ENCODE results near the gene CCDC88C. TPM values are rescaled to one million over a fixed set of nuclear protein-coding genes. Genes with fewer than 3 reads are reported as not detected.

Gene CCDC88C
- total and polyA plus RNA-seq, 12 donors, result 1.5 to 6.5 (median 3.4) TPM

DNA sequence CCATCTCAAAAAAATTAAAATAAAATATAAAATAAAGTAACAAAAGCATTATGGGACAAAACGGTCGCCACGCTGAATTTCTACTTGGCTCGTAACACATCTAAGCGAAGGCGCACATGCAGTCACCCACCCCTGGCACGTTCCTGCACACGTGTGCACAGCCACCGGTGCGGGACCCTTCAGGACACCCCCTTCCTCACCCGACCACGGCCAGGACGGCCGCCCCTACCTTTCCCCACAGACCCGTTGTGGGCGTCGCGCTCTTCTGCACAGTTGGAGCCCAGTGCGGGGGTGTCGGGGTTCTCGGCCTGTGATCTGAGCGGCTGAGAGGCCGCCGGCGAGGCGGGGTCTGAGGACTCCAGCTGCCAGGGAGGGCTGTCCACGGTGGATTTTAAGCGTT, 128.7 kb downstream of the CCDC88C start:
- TF ChIP-seq, protein P1, sequence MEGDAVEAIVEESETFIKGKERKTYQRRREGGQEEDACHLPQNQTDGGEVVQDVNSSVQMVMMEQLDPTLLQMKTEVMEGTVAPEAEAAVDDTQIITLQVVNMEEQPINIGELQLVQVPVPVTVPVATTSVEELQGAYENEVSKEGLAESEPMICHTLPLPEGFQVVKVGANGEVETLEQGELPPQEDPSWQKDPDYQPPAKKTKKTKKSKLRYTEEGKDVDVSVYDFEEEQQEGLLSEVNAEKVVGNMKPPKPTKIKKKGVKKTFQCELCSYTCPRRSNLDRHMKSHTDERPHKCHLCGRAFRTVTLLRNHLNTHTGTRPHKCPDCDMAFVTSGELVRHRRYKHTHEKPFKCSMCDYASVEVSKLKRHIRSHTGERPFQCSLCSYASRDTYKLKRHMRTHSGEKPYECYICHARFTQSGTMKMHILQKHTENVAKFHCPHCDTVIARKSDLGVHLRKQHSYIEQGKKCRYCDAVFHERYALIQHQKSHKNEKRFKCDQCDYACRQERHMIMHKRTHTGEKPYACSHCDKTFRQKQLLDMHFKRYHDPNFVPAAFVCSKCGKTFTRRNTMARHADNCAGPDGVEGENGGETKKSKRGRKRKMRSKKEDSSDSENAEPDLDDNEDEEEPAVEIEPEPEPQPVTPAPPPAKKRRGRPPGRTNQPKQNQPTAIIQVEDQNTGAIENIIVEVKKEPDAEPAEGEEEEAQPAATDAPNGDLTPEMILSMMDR (IDR thresholded peaks at IDR 0.05), result no peak
- no peak for TF ChIP-seq POLR2A (IDR thresholded peaks at IDR 0.05)
- WGBS, 4 donors, result 92 to 98% (median 94%) methylated on average over 26 to 28 of the region's 28 CpGs

DNA sequence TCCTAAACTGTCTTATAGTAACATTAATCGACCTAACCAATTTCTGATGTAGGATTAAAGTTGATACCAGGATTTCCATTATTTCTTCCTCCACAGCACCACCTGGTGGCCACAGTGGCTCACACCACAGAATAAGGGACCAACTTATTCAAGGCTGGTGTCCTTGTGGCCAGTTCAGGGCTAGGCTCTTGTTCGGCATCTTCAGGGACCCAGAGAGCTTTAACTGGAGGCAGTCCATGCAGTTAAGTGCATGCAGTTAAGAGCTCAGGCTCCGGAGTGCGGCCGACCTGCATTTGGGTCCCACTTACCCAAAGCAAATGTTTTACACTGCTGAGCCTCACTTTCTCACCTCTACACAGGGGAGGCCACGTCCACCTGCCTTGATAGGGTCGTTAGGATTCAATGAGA, 131.1 kb downstream of the CCDC88C start:
- peak; percentile 69 to 95 (median 79) for DNase-seq
- Histone ChIP-seq H3K36me3 (replicated peaks in 1 of 2) (no peaks in the 10 kb centered on the region), H3K27me3 (no peaks in the 10 kb centered on the region), H3K9me3 (replicated peaks in 1 of 3) (no peaks in the 10 kb centered on the region), H3K4me3 (no peak overlapping the region), H3K4me1 (replicated peaks in 1 of 2) (no peaks in the 10 kb centered on the region), H3K27ac (no peak overlapping the region)
- intact Hi-C loops (cut with DNase I), result loop anchor here (5.0 kb wide), 1 partner anchor 109 kb away; no protein-coding TSS in a partner anchor
- no peak for TF ChIP-seq POLR2A (IDR thresholded peaks at IDR 0.05)
- TF ChIP-seq, protein P1 (IDR thresholded peaks at IDR 0.05), result peak; percentile 86 to 94 (median 92)
- 23 to 48% (median 30%) methylated on average over 3 to 7 of the region's 7 CpGs for WGBS, 4 donors

More for the DNA sequence above, 128.7 kb downstream of the CCDC88C start:
- Histone ChIP-seq H3K36me3 (replicated peaks in 1 of 2) (no peaks in the 10 kb centered on the region), H3K27me3 (no peaks in the 10 kb centered on the region), H3K4me1 (replicated peaks in 1 of 2) (no peaks in the 10 kb centered on the region), H3K4me3 (no peak overlapping the region), H3K9me3 (replicated peaks in 1 of 3) (no peaks in the 10 kb centered on the region), H3K27ac (no peak overlapping the region)
- intact Hi-C loops (cut with DNase I), result loop anchor here (5.0 kb wide), 1 partner anchor 112 kb away; no protein-coding TSS in a partner anchor
- no peak for DNase-seq

DNA sequence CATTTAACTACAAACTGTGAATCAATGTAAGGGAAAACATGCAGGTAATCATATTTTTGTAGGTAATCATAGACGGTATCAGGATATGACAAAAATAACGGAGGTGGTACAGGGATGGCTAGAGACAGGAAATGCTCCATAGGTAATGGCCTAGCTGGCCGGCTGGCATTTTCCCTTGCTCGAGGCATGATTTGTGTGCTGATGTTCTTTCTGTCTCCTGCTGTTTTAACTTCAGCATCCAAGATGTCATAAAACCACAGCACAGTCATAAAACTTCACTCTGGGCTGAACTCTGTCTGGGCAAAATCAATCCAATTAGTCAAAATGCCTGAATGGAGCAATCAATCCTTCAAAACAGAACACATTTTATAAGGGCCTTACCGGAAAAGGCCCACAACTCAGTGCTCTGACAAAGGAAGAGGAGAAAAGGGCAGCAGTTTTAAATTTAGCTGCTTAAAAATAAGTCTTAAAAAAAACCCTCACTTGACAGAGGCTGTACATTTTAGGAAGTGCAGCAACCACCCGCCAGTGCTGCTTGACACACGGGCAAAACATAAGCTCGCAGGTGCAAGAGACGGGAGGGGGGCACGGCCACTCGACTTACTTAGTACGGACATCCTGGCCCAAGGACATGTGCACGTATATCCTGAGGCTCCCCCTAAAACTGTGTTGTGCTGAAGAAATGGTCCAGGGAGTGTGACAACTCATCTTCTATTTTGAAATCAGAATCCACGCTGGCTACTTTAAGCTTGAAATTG, 132.7 kb downstream of the CCDC88C start:
- Histone ChIP-seq H3K27ac (peak overlapping the region in 1 of 5 donors; percentile 24), H3K27me3 (no peaks in the 10 kb centered on the region), H3K4me3 (no peak overlapping the region), H3K36me3 (replicated peaks in 1 of 2) (no peaks in the 10 kb centered on the region), H3K9me3 (replicated peaks in 1 of 3) (no peaks in the 10 kb centered on the region), H3K4me1 (replicated peaks in 1 of 2) (no peaks in the 10 kb centered on the region)
- DNase-seq, result peak in 1 of 7 donors; percentile 75
- 74 to 86% (median 81%) methylated on average over 14 of the region's 14 CpGs for WGBS, 4 donors
- intact Hi-C loops (cut with DNase I), result loop anchor here (5.0 kb wide), 2 partner anchors 108 to 383 kb away; no protein-coding TSS in a partner anchor
- TF ChIP-seq, protein P1 (IDR thresholded peaks at IDR 0.05), result no peak
- no peak for TF ChIP-seq POLR2A (IDR thresholded peaks at IDR 0.05)

DNA sequence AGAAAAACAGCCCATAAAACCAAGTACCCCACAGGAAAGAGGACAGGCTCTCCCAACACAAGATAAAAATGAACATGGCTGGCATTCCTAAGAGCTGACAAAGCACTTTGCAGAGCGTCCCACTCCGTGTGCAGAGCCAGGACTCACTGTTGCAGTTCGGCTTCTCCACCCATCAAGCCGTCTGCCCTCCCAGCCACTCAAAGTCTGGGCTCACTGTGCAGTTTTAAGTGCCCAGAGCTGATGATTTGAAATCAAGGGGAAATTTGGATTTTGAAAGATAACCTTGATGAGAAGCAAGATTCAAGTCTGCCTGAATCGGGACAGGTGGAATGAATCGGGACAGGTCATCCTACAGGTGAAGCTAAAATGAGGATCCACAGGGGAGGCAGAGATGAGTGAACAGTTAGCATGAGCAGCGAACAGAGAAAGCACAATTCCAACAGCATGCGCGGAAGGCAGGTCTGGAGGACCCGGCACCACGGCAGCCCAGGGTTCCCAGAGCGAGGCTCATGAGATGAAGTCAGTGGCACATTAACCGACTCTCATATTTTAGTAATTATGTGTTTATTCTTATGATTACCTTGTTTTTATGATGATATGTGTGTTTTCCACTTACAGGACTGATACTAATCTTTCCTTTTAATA, 133.4 kb downstream of the CCDC88C start:
- WGBS, 4 donors, result 81 to 86% (median 84%) methylated on average over 13 of the region's 13 CpGs
- no peak overlapping the region for H3K27ac ChIP-seq
- H3K4me1 ChIP-seq (replicated peaks in 1 of 2), result no peaks in the 10 kb centered on the region
- H3K36me3 ChIP-seq (replicated peaks in 1 of 2), result no peaks in the 10 kb centered on the region
- DNase-seq, result peak in 1 of 7 donors; percentile 56
- no peak overlapping the region for H3K4me3 ChIP-seq
- no peaks in the 10 kb centered on the region for H3K9me3 ChIP-seq (replicated peaks in 1 of 3)
- intact Hi-C loops (cut with DNase I), result loop anchor here in 1 of 2 donors (5.0 kb wide), 1 partner anchor 382 kb away; no protein-coding TSS in a partner anchor
- H3K27me3 ChIP-seq, result no peaks in the 10 kb centered on the region
- TF ChIP-seq POLR2A (IDR thresholded peaks at IDR 0.05), result no peak
- TF ChIP-seq, protein P1 (IDR thresholded peaks at IDR 0.05), result no peak
